DOHH2 (cell line): Measurements from ENCODE around the gene OSBPL1A.

Source experiments
- H3F3A ChIP-seq: fragments of 200-600 bp; sonication (generic), shearing (Covaris generic); 2 replicates; pipeline ENCODE4 v1.6.0; 2016; ENCODE audit warnings: antibody characterized with exemption, mild to moderate bottlenecking; ENCODE audit not compliant: control insufficient read depth, insufficient read depth
- H3K27ac ChIP-seq: fragments of 200-600 bp; sonication (generic); 2 replicates; pipeline ENCODE4 v1.5.1; 2014; ENCODE audit warnings: low read depth, mild to moderate bottlenecking, low read length, moderate library complexity
- H3K27me3 ChIP-seq: fragments of 200-600 bp; sonication (generic); 2 replicates; pipeline ENCODE4 v1.6.1; 2014; ENCODE audit warnings: mild to moderate bottlenecking, low read length, mixed read lengths; ENCODE audit not compliant: control insufficient read depth
- H3K36me3 ChIP-seq: fragments of 200-600 bp; sonication (generic); 2 replicates; pipeline ENCODE4 v1.6.1; 2014; ENCODE audit warnings: mild to moderate bottlenecking, low read length, moderate library complexity, mixed read lengths; ENCODE audit not compliant: control insufficient read depth
- H3K4me1 ChIP-seq: fragments of 200-600 bp; sonication (generic); 2 replicates; pipeline ENCODE4 v1.6.1; 2014; ENCODE audit warnings: mild to moderate bottlenecking, low read length, mixed read lengths; ENCODE audit not compliant: control insufficient read depth
- H3K4me2 ChIP-seq: fragments of 200-600 bp; sonication (generic); 2 replicates; pipeline ENCODE4 v1.6.0; 2014; ENCODE audit warnings: mild to moderate bottlenecking, low read length, moderate library complexity
- H3K4me3 ChIP-seq: fragments of 200-600 bp; sonication (generic); 2 replicates; pipeline ENCODE4 v1.5.1; 2014; ENCODE audit warnings: mild to moderate bottlenecking, low read length, mixed read lengths
- H3K79me2 ChIP-seq: fragments of 200-600 bp; sonication (generic); 2 replicates; pipeline ENCODE4 v1.6.1; 2014; ENCODE audit warnings: mild to moderate bottlenecking, low read length, mixed read lengths; ENCODE audit not compliant: control insufficient read depth
- H3K9me2 ChIP-seq: fragments of 200-600 bp; sonication (generic); replicated peaks from 2 replicates; pipeline ENCODE4 v1.6.1; 2014; ENCODE audit warnings: mild to moderate bottlenecking, low read length, mixed read lengths; ENCODE audit not compliant: control insufficient read depth
- H3K9me3 ChIP-seq: fragments of 200-600 bp; sonication (generic); 2 replicates; pipeline ENCODE4 v1.6.1; 2014; ENCODE audit warnings: antibody characterized with exemption, low read length, mixed read lengths; ENCODE audit not compliant: control insufficient read depth, insufficient read depth
- H4K20me1 ChIP-seq: fragments of 200-600 bp; sonication (generic); 2 replicates; pipeline ENCODE4 v1.6.0; 2014; ENCODE audit warnings: low read depth, mild to moderate bottlenecking, antibody characterized with exemption, low read length, moderate library complexity; ENCODE audit not compliant: control insufficient read depth, insufficient read depth
- EZH2phosphoT487 ChIP-seq: fragments of 200-600 bp; sonication (generic); IDR thresholded peaks from 2 replicates; pipeline ENCODE4 v1.6.1; 2017; ENCODE audit warnings: borderline replicate concordance, mild to moderate bottlenecking, antibody characterized with exemption, low read length, moderate library complexity, mixed read lengths
- TF ChIP-seq, protein P1 (sequence below): fragments of 200-600 bp; sonication (generic); IDR thresholded peaks from one replicate; pipeline ENCODE4 v1.5.1; 2014; ENCODE audit warnings: antibody characterized with exemption, mild to moderate bottlenecking, low read depth, low read length; ENCODE audit not compliant: poor library complexity, severe bottlenecking

The OSBPL1A gene

DNA sequence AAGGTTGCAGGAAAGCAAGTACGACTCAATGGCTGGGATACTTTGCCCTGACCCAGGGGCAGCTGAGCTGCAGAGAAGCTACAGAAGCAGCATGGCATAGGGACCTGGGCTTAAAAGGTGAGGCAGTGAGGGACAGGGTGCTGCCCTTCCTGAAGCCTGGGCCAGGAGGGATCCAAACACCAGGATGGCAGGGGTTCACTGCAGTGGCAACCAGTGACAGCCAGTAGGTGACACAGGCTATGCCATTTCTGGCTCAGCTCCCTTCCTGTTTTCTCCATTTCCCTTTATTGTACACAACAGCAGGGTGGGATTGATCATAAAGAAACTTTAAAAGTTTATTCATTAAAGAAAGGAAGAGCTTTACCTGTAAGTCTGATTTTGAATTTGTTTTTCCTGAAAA is 209.9 kb downstream of the OSBPL1A start:
- Histone ChIP-seq H3K9me2 (no peaks in the 10 kb centered on the region), H3K79me2 (no peaks in the 10 kb centered on the region), H3K36me3 (no peaks in the 10 kb centered on the region), H3K4me3 (no peak overlapping the region), H3K4me1 (no peaks in the 10 kb centered on the region), H3K27me3 (peaks cover 22% of the 10 kb centered on the region), H3K4me2 (no peak overlapping the region), H3K27ac (no peak overlapping the region), H3K9me3 (no peaks in the 10 kb centered on the region), H4K20me1 (no peaks in the 10 kb centered on the region), H3F3A (no peaks in the 10 kb centered on the region)
- TF ChIP-seq, protein P1, sequence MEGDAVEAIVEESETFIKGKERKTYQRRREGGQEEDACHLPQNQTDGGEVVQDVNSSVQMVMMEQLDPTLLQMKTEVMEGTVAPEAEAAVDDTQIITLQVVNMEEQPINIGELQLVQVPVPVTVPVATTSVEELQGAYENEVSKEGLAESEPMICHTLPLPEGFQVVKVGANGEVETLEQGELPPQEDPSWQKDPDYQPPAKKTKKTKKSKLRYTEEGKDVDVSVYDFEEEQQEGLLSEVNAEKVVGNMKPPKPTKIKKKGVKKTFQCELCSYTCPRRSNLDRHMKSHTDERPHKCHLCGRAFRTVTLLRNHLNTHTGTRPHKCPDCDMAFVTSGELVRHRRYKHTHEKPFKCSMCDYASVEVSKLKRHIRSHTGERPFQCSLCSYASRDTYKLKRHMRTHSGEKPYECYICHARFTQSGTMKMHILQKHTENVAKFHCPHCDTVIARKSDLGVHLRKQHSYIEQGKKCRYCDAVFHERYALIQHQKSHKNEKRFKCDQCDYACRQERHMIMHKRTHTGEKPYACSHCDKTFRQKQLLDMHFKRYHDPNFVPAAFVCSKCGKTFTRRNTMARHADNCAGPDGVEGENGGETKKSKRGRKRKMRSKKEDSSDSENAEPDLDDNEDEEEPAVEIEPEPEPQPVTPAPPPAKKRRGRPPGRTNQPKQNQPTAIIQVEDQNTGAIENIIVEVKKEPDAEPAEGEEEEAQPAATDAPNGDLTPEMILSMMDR = no peak
- no peak for TF ChIP-seq EZH2phosphoT487

DNA sequence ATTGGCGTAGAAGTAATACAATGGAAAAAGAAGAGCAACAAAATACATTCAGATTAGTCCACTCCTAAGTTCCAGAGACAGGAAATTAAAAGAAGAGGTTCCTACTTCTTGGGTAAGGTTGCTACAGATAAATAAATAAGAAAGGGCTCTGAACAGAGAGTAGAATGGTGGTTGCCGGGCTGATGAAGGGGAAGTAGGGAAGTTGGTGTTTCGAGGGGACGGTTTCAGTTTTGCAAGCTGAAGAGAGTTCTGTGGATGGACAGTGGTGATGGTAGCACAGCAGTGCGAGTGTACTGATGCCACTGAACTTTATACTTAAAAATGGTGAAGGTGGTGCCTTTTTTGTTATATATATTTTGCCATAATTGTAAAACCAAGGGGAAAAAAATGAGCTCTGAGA is 210.6 kb downstream of the OSBPL1A start:
- Histone ChIP-seq H3K4me2 (no peak overlapping the region), H3K79me2 (no peaks in the 10 kb centered on the region), H3F3A (no peaks in the 10 kb centered on the region), H3K4me1 (no peaks in the 10 kb centered on the region), H3K9me2 (no peaks in the 10 kb centered on the region), H3K36me3 (no peaks in the 10 kb centered on the region), H4K20me1 (no peaks in the 10 kb centered on the region), H3K4me3 (no peak overlapping the region), H3K27me3 (peaks cover 17% of the 10 kb centered on the region), H3K9me3 (no peaks in the 10 kb centered on the region), H3K27ac (no peak overlapping the region)
- TF ChIP-seq, protein P1 = no peak
- TF ChIP-seq EZH2phosphoT487 = no peak

- Histone ChIP-seq H3K79me2 (no peaks in the 10 kb centered on the region), H3K36me3 (no peaks in the 10 kb centered on the region), H3F3A (no peaks in the 10 kb centered on the region), H3K4me3 (no peak overlapping the region), H3K27ac (no peak overlapping the region), H3K4me1 (no peaks in the 10 kb centered on the region), H3K9me2 (no peaks in the 10 kb centered on the region), H3K4me2 (no peak overlapping the region), H3K9me3 (no peaks in the 10 kb centered on the region), H3K27me3 (0 out of 2 replicates have a peak, but pooled peaks cover 12% of the 10 kb centered on the region), H4K20me1 (no peaks in the 10 kb centered on the region)
- TF ChIP-seq EZH2phosphoT487 = no peak
- TF ChIP-seq, protein P1 = no peak
These were observed 211.8 kb downstream of the OSBPL1A start for GRCh38 chr18:24185805-24186204.

GRCh38 chr18:24181806-24182205 is 215.8 kb downstream of the OSBPL1A start:
- no peaks in the 10 kb centered on the region for H3K79me2 ChIP-seq
- H3K4me1 ChIP-seq = peaks cover 10% of the 10 kb centered on the region
- H3K4me3 ChIP-seq = no peak overlapping the region
- H3K27ac ChIP-seq = no peak overlapping the region
- no peaks in the 10 kb centered on the region for H4K20me1 ChIP-seq
- H3K27me3 ChIP-seq = peaks cover 5% of the 10 kb centered on the region
- no peaks in the 10 kb centered on the region for H3K9me2 ChIP-seq
- H3K36me3 ChIP-seq = no peaks in the 10 kb centered on the region
- no peak overlapping the region for H3K4me2 ChIP-seq
- H3F3A ChIP-seq = no peaks in the 10 kb centered on the region
- TF ChIP-seq, protein P1 = no peak
- no peak for TF ChIP-seq EZH2phosphoT487
- H3K9me3 ChIP-seq = no peaks in the 10 kb centered on the region
